K562 (cell line): ENCODE data around the gene MAZ. TPM values are rescaled to one million over a fixed set of nuclear protein-coding genes. Genes with fewer than 3 reads are reported as not detected.

Experiments
- ATF4 ChIP-seq: fragments of 450-650 bp; formaldehyde crosslinking; IDR thresholded peaks from 2 replicates; pipeline ENCODE4 v1.4.0; 2022; ENCODE audit warnings: mild to moderate bottlenecking, moderate library complexity
- BMI1 ChIP-seq: fragments of 150-350 bp; IDR thresholded peaks from 2 replicates; pipeline ENCODE4 v1.6.1; 2014; ENCODE audit warnings: low read length
- DLX4 ChIP-seq: fragments of 250-450 bp; sonication (Bioruptor Pico); IDR thresholded peaks from 2 replicates; pipeline ENCODE4 v1.6.1; 2021; ENCODE audit warnings: mild to moderate bottlenecking
- ILF3 ChIP-seq: fragments of 450-650 bp; IDR thresholded peaks from 2 replicates; pipeline ENCODE4 v1.6.1; 2018; ENCODE audit warnings: antibody characterized with exemption, mild to moderate bottlenecking, moderate library complexity, borderline replicate concordance
- MEF2A ChIP-seq: IDR thresholded peaks from 2 replicates; pipeline ENCODE4 v1.6.1; 2011; ENCODE audit warnings: low read depth, mild to moderate bottlenecking, low read length, moderate library complexity; ENCODE audit not compliant: control insufficient read depth
- MYBL2 ChIP-seq, 2 experiments: fragments of 450-650 bp in 1 of 2; sonication (generic) in 1 of 2; formaldehyde crosslinking in 1 of 2; IDR thresholded peaks; 2 replicates each; pipeline versions ENCODE4 v1.6.1 to v1.8.1; 2017 to 2022; ENCODE audit warnings: borderline replicate concordance in 1 of 2, inconsistent platforms in 1 of 2, low read depth in 1 of 2, mild to moderate bottlenecking in 1 of 2, missing genetic modification reagents in 1 of 2, moderate library complexity in 1 of 2
- NFE2 ChIP-seq: IDR thresholded peaks from 2 replicates; pipeline ENCODE4 v1.6.1; 2014; ENCODE audit warnings: antibody characterized with exemption, low read depth
- NR1H2 ChIP-seq: sonication (generic); formaldehyde crosslinking; IDR thresholded peaks from 2 replicates; pipeline ENCODE4 v1.4.0; 2020; ENCODE audit warnings: mild to moderate bottlenecking, missing genetic modification reagents
- POLR3G ChIP-seq: IDR thresholded peaks from 2 replicates; pipeline ENCODE4 v1.6.1; 2011; ENCODE audit not compliant: insufficient read length, insufficient replicate concordance; ENCODE audit errors: extremely low read depth
- REST ChIP-seq, 2 experiments: fragments of 450-650 bp; formaldehyde crosslinking in 1 of 2; IDR thresholded peaks; 2 replicates each; pipeline versions ENCODE4 v1.4.0 to v1.6.1; 2014 to 2020; ENCODE audit warnings: mild to moderate bottlenecking in 2 of 2, borderline replicate concordance in 1 of 2, low read depth in 1 of 2
- RNF219 ChIP-seq: fragments of 250-450 bp; sonication (Bioruptor Pico); IDR thresholded peaks from 2 replicates; pipeline ENCODE4 v1.5.0; 2022; ENCODE audit warnings: mild to moderate bottlenecking
- STAT5A ChIP-seq: IDR thresholded peaks from 2 replicates; pipeline ENCODE4 v1.6.1; 2012; ENCODE audit warnings: low read length, inconsistent platforms, borderline replicate concordance
- YY1 ChIP-seq, 3 experiments: IDR thresholded peaks; 2 replicates each; pipeline ENCODE4 v1.6.1; 2011; ENCODE audit warnings: low read length in 2 of 3, mild to moderate bottlenecking in 2 of 3, moderate library complexity in 2 of 3, borderline replicate concordance in 1 of 3, control low read depth in 1 of 3, low read depth in 1 of 3; ENCODE audit not compliant: insufficient read depth in 3 of 3, insufficient replicate concordance in 2 of 3, control insufficient read depth in 1 of 3, insufficient read length in 1 of 3; ENCODE audit errors: extremely low read depth in 1 of 3
- polyA plus RNA-seq, 8 experiments: library from polyadenylated mRNA; depleted of rRNA in 4 of 8; stranded (reverse) in 5 of 8; unstranded in 3 of 8; fragments of >200 nt; fragmentation: Nextera tagmentation in 2 of 8; fragmentation: Illumina TruSeq in 1 of 8; extraction: Ambion mirVana in 2 of 8; extraction: Trizol in 1 of 8; gene quantifications; 2 replicates each; pipeline versions ENCODE4 v1.2.1 to v1.2.3, GENCODE V29; 2011 to 2014; ENCODE audit warnings: inconsistent platforms in 1 of 8, missing spikeins in 1 of 8
- total RNA-seq, 7 experiments: library from RNA; depleted of rRNA in 6 of 7; stranded (reverse); fragments of >200 nt in 6 of 7; fragmentation: Illumina TruSeq in 2 of 7; extraction: Trizol in 2 of 7; gene quantifications; 2 replicates each; pipeline versions ENCODE4 v1.2.1 to v1.2.3, GENCODE V29; 2011 to 2021; ENCODE audit warnings: low replicate concordance in 1 of 7

MAZ gene
- total and polyA plus RNA-seq, 9 of the 15 experiments (the other 6 are each of a cell fraction or from before 2014, with no cell fraction given), result 45.4 to 532 (median 250) TPM

- no peak for TF ChIP-seq DLX4
- no peak for TF ChIP-seq BMI1
- no peak for TF ChIP-seq ILF3
- TF ChIP-seq MYBL2 (IDR thresholded peaks at IDR 0.05; ENCODE audit: low read depth), result peak; percentile 96
- peak; percentile 93; the same call in 1 of the 2 replicates for TF ChIP-seq MYBL2 (CRISPR knock-in tag; IDR thresholded peaks at IDR 0.05; ENCODE audit: borderline replicate concordance)
- no peak for TF ChIP-seq POLR3G
- TF ChIP-seq NFE2, result peak; percentile 14
- TF ChIP-seq RNF219 (CRISPR knock-in tag), result no peak
- peak; percentile 43; the same call in 1 of the 2 replicates for TF ChIP-seq ATF4 (CRISPR knock-in tag)
- no peak for TF ChIP-seq REST (IDR thresholded peaks at IDR 0.05; ENCODE audit: borderline replicate concordance)
- peak; percentile 76 for TF ChIP-seq REST (CRISPR knock-in tag; IDR thresholded peaks at IDR 0.05; ENCODE audit: low read depth)
- TF ChIP-seq YY1 (IDR thresholded peaks at IDR 0.05; ENCODE audit: borderline replicate concordance in 1 of 3, control insufficient read depth in 1 of 3, extremely low read depth in 1 of 3, insufficient read depth in 3 of 3, insufficient read length in 1 of 3, insufficient replicate concordance in 2 of 3, low read depth in 1 of 3, low read length in 2 of 3), result peak; percentile 63 to 98 (median 95)
- TF ChIP-seq NR1H2 (CRISPR knock-in tag), result no peak
- no peak for TF ChIP-seq MEF2A
- TF ChIP-seq STAT5A, result no peak
Observed at GRCh38 chr16:29805232-29806098, 864 bp upstream of the MAZ start (continued).
